Measurements from ENCODE around the gene PRKCB.

PRKCB gene

GRCh38 chr16:24174504-24174903 is 338.7 kb downstream of the PRKCB start:
- H3K27me3 ChIP-seq (ENCODE audit: control insufficient read depth, insufficient read depth, low read length) = no peaks in the 10 kb centered on the region
- H3K4me3 ChIP-seq (ENCODE audit: low read length) = no peak overlapping the region
- no peak overlapping the region for H3K9ac ChIP-seq (ENCODE audit: low read length)

GRCh38 chr16:24174957-24175356 is 339.2 kb downstream of the PRKCB start:
- Histone ChIP-seq H3K27me3 (ENCODE audit: control insufficient read depth, insufficient read depth, low read length) (no peaks in the 10 kb centered on the region), H3K4me1 (ENCODE audit: control insufficient read depth, insufficient read depth, low read length) (no peaks in the 10 kb centered on the region), H3K4me3 (ENCODE audit: low read length) (no peak overlapping the region), H3K36me3 (ENCODE audit: control insufficient read depth, insufficient read depth, low read length) (no peaks in the 10 kb centered on the region), H3K9ac (ENCODE audit: low read length) (no peak overlapping the region), H3K9me3 (ENCODE audit: control insufficient read depth, low read length) (no peaks in the 10 kb centered on the region)

More at GRCh38 chr16:24174504-24174903, 338.7 kb downstream of the PRKCB start:
- Histone ChIP-seq H3K9me3 (ENCODE audit: control insufficient read depth, low read length) (no peaks in the 10 kb centered on the region), H3K36me3 (ENCODE audit: control insufficient read depth, insufficient read depth, low read length) (no peaks in the 10 kb centered on the region), H3K4me1 (ENCODE audit: control insufficient read depth, insufficient read depth, low read length) (no peaks in the 10 kb centered on the region)

GRCh38 chr16:24178496-24178895 is 342.7 kb downstream of the PRKCB start:
- H3K4me3 ChIP-seq (ENCODE audit: low read length) = no peak overlapping the region
- no peaks in the 10 kb centered on the region for H3K36me3 ChIP-seq (ENCODE audit: control insufficient read depth, insufficient read depth, low read length)
- no peaks in the 10 kb centered on the region for H3K4me1 ChIP-seq (ENCODE audit: control insufficient read depth, insufficient read depth, low read length)
- H3K27me3 ChIP-seq (ENCODE audit: control insufficient read depth, insufficient read depth, low read length) = no peaks in the 10 kb centered on the region
- no peak overlapping the region for H3K9ac ChIP-seq (ENCODE audit: low read length)
- H3K9me3 ChIP-seq (ENCODE audit: control insufficient read depth, low read length) = no peaks in the 10 kb centered on the region

GRCh38 chr16:24180451-24180850 is 344.7 kb downstream of the PRKCB start:
- no peaks in the 10 kb centered on the region for H3K27me3 ChIP-seq (ENCODE audit: control insufficient read depth, insufficient read depth, low read length)
- no peak overlapping the region for H3K9ac ChIP-seq (ENCODE audit: low read length)
- no peak overlapping the region for H3K4me3 ChIP-seq (ENCODE audit: low read length)
- H3K36me3 ChIP-seq (ENCODE audit: control insufficient read depth, insufficient read depth, low read length) = no peaks in the 10 kb centered on the region
- no peaks in the 10 kb centered on the region for H3K9me3 ChIP-seq (ENCODE audit: control insufficient read depth, low read length)
- H3K4me1 ChIP-seq (ENCODE audit: control insufficient read depth, insufficient read depth, low read length) = no peaks in the 10 kb centered on the region

- Histone ChIP-seq H3K27me3 (ENCODE audit: control insufficient read depth, insufficient read depth, low read length) (no peaks in the 10 kb centered on the region), H3K9me3 (ENCODE audit: control insufficient read depth, low read length) (no peaks in the 10 kb centered on the region), H3K4me3 (ENCODE audit: low read length) (no peak overlapping the region), H3K9ac (ENCODE audit: low read length) (no peak overlapping the region), H3K4me1 (ENCODE audit: control insufficient read depth, insufficient read depth, low read length) (no peaks in the 10 kb centered on the region), H3K36me3 (ENCODE audit: control insufficient read depth, insufficient read depth, low read length) (no peaks in the 10 kb centered on the region)
These were observed 352.3 kb downstream of the PRKCB start for GRCh38 chr16:24188021-24188542.

- H3K4me1 ChIP-seq (ENCODE audit: control insufficient read depth, insufficient read depth, low read length) = no peaks in the 10 kb centered on the region
- H3K9me3 ChIP-seq (ENCODE audit: control insufficient read depth, low read length) = no peaks in the 10 kb centered on the region
- H3K9ac ChIP-seq (ENCODE audit: low read length) = no peak overlapping the region
- no peak overlapping the region for H3K4me3 ChIP-seq (ENCODE audit: low read length)
- H3K27me3 ChIP-seq (ENCODE audit: control insufficient read depth, insufficient read depth, low read length) = no peaks in the 10 kb centered on the region
- no peaks in the 10 kb centered on the region for H3K36me3 ChIP-seq (ENCODE audit: control insufficient read depth, insufficient read depth, low read length)
These were observed 353.1 kb downstream of the PRKCB start for GRCh38 chr16:24188751-24189318.

- H3K36me3 ChIP-seq (ENCODE audit: control insufficient read depth, insufficient read depth, low read length) = no peaks in the 10 kb centered on the region
These were observed 354.2 kb downstream of the PRKCB start for GRCh38 chr16:24189941-24190340.

GRCh38 chr16:24191876-24192402 is 356.2 kb downstream of the PRKCB start:
- H3K9me3 ChIP-seq (ENCODE audit: control insufficient read depth, low read length) = no peaks in the 10 kb centered on the region
- no peaks in the 10 kb centered on the region for H3K27me3 ChIP-seq (ENCODE audit: control insufficient read depth, insufficient read depth, low read length)
- H3K4me1 ChIP-seq (ENCODE audit: control insufficient read depth, insufficient read depth, low read length) = no peaks in the 10 kb centered on the region
- H3K9ac ChIP-seq (ENCODE audit: low read length) = no peak overlapping the region
- no peaks in the 10 kb centered on the region for H3K36me3 ChIP-seq (ENCODE audit: control insufficient read depth, insufficient read depth, low read length)
- no peak overlapping the region for H3K4me3 ChIP-seq (ENCODE audit: low read length)

More at GRCh38 chr16:24189941-24190340, 354.2 kb downstream of the PRKCB start:
- Histone ChIP-seq H3K9ac (ENCODE audit: low read length) (no peak overlapping the region), H3K27me3 (ENCODE audit: control insufficient read depth, insufficient read depth, low read length) (no peaks in the 10 kb centered on the region), H3K9me3 (ENCODE audit: control insufficient read depth, low read length) (no peaks in the 10 kb centered on the region), H3K4me1 (ENCODE audit: control insufficient read depth, insufficient read depth, low read length) (no peaks in the 10 kb centered on the region), H3K4me3 (ENCODE audit: low read length) (no peak overlapping the region)

GRCh38 chr16:24195221-24195620 is 359.4 kb downstream of the PRKCB start:
- H3K4me3 ChIP-seq (ENCODE audit: low read length) = no peak overlapping the region
- no peaks in the 10 kb centered on the region for H3K36me3 ChIP-seq (ENCODE audit: control insufficient read depth, insufficient read depth, low read length)

GRCh38 chr16:24198807-24199533 is 363.2 kb downstream of the PRKCB start:
- H3K36me3 ChIP-seq (ENCODE audit: control insufficient read depth, insufficient read depth, low read length) = no peaks in the 10 kb centered on the region

More at GRCh38 chr16:24195221-24195620, 359.4 kb downstream of the PRKCB start:
- Histone ChIP-seq H3K27me3 (ENCODE audit: control insufficient read depth, insufficient read depth, low read length) (no peaks in the 10 kb centered on the region), H3K9ac (ENCODE audit: low read length) (no peak overlapping the region), H3K9me3 (ENCODE audit: control insufficient read depth, low read length) (no peaks in the 10 kb centered on the region), H3K4me1 (ENCODE audit: control insufficient read depth, insufficient read depth, low read length) (no peaks in the 10 kb centered on the region)

GRCh38 chr16:24203675-24204074 is 367.9 kb downstream of the PRKCB start:
- Histone ChIP-seq H3K4me1 (ENCODE audit: control insufficient read depth, insufficient read depth, low read length) (no peaks in the 10 kb centered on the region), H3K27me3 (ENCODE audit: control insufficient read depth, insufficient read depth, low read length) (no peaks in the 10 kb centered on the region), H3K4me3 (ENCODE audit: low read length) (no peak overlapping the region), H3K9me3 (ENCODE audit: control insufficient read depth, low read length) (no peaks in the 10 kb centered on the region), H3K9ac (ENCODE audit: low read length) (no peak overlapping the region), H3K36me3 (ENCODE audit: control insufficient read depth, insufficient read depth, low read length) (no peaks in the 10 kb centered on the region)

More at GRCh38 chr16:24198807-24199533, 363.2 kb downstream of the PRKCB start:
- Histone ChIP-seq H3K9ac (ENCODE audit: low read length) (no peak overlapping the region), H3K9me3 (ENCODE audit: control insufficient read depth, low read length) (no peaks in the 10 kb centered on the region), H3K4me1 (ENCODE audit: control insufficient read depth, insufficient read depth, low read length) (no peaks in the 10 kb centered on the region), H3K4me3 (ENCODE audit: low read length) (no peak overlapping the region), H3K27me3 (ENCODE audit: control insufficient read depth, insufficient read depth, low read length) (no peaks in the 10 kb centered on the region)

GRCh38 chr16:24204150-24204665 is 368.4 kb downstream of the PRKCB start:
- Histone ChIP-seq H3K27me3 (ENCODE audit: control insufficient read depth, insufficient read depth, low read length) (no peaks in the 10 kb centered on the region), H3K4me1 (ENCODE audit: control insufficient read depth, insufficient read depth, low read length) (no peaks in the 10 kb centered on the region), H3K4me3 (ENCODE audit: low read length) (no peak overlapping the region), H3K9ac (ENCODE audit: low read length) (no peak overlapping the region), H3K9me3 (ENCODE audit: control insufficient read depth, low read length) (no peaks in the 10 kb centered on the region), H3K36me3 (ENCODE audit: control insufficient read depth, insufficient read depth, low read length) (no peaks in the 10 kb centered on the region)
